ENCODE data around the gene WDR45B.
"Not testable (repeated sequence)": the region's sequence is repeated elsewhere in the genome, so short reads cannot be mapped to it uniquely, and the experiment has no call there.

Gene WDR45B

GRCh38 chr17:82598256-82599119 is 49.8 kb downstream of the WDR45B start:
- no peak for FAIRE-seq

DNA sequence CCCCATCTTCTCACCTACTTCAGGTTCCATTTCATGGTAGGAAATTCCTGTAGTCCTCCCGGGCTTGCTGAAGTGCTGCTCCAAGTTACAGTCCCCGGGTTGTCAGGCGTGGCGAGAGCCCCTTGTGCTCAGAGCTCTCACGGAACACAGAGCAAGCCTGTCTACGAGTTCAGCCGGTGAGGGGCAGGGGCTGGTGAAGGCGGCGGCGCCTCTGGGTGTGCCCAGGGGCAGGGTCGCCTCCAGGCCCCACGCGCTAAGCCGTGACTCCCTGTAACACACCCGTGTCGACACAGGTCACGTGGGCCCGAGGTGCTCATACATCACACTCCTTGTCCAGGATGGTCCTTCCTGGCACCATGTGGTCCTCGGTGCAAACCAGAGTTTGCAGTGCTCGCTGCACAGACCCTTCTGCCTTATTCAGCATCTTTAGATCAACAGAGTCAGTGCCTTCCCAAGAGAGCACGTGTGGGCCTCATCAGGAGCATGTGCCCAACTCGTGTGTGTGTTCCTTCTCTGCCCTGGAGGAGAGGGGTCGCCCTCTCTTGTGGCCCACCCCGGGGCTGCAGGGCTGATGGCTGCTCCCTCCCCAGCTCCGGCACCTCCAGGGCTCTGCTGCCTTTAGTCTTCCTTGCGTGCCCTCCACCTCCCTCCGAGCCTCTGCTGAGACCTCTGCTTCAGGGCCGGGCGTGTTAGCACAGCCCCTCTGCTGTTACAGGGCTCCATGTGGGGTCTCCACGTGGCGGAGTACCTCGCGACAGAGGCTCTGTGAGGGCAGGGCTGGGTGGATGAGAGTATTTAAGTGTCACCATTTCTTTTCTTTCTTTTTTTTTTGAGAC is 51.2 kb downstream of the WDR45B start:
- no peak for FAIRE-seq

DNA sequence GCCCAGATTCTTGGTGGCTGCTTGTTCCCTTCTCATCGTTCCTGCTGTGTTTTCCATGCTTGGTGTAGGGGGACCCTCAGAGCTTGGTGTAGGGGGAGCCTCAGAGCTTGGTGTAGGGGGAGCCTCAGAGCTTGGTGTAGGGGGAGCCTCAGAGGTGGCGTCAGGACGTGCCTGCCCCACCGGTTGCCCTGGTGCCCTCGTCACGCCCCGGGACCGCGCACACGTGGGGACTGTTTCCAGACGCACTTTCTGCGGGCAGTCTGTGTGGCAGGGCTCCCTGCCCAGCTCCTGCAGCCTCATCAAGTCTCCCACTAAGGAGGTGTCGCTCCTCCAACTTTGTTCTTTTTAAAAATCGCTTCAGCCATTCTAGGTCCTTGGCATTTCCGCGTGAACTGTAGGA is 51.9 kb downstream of the WDR45B start:
- FAIRE-seq: no peak

GRCh38 chr17:82595893-82596292 is 52.4 kb downstream of the WDR45B start:
- no peak for FAIRE-seq

GRCh38 chr17:82594571-82594970 is 53.7 kb downstream of the WDR45B start:
- no peak for FAIRE-seq

DNA sequence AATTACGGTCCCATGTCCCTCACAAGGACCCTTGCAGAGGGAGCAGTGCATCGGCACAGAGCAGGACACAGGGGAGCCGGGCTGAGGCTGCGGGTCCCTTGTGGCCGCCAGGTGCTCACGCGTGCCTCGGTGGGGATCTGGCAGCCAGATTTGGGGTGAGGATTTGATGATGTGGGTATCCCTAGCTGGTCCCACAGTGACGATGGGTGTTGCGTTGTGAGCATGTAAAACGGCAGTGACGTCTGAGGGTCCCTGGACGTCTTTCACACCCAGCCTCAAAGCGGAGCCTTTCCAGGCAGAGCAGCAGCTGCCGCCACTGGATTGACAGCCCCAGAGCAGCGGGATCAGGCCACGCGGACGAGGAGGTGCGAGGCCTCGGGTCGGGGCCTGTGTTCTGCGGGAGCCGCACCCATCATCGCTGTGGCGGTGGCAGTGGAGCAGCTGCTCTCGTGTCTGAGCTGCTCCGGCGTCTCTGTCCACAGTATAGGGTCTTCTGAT is 54.6 kb downstream of the WDR45B start:
- no peak for FAIRE-seq

DNA sequence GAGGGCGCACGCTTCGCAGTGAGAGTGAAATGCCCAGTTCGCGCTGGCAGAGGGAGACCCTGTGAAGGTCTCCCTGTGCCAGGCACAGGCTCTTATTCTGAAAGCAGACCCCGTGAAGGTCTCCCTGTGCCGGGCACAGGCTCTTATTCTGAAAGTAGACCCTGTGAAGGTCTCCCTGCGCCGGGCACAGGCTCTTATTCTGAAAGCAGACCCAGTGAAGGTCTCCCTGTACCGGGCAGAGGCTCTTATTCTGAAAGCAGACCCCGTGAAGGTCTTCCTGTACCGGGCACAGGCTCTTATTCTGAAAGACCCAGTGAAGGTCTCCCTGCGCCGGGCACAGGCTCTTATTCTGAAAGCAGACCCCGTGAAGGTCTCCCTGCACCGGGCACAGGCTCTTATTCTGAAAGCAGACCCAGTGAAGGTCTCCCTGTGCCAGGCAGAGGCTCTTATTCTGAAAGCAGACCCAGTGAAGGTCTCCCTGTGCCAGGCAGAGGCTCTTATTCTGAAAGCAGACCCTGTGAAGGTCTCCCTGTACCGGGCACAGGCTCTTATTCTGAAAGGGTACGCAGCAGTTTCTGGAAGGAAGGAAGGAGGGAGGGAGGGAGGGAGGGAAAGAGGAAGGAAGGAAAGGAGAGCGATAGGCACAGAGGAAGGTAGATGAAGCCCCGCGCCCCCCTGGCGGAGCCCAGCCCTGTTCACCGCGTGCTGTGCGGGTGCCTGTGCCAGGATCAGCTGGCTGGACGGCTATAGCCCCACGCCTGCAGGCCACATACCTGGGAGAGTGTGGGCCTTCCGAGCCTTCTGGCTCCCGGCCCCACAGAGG is 55.3 kb downstream of the WDR45B start:
- FAIRE-seq: no peak

DNA sequence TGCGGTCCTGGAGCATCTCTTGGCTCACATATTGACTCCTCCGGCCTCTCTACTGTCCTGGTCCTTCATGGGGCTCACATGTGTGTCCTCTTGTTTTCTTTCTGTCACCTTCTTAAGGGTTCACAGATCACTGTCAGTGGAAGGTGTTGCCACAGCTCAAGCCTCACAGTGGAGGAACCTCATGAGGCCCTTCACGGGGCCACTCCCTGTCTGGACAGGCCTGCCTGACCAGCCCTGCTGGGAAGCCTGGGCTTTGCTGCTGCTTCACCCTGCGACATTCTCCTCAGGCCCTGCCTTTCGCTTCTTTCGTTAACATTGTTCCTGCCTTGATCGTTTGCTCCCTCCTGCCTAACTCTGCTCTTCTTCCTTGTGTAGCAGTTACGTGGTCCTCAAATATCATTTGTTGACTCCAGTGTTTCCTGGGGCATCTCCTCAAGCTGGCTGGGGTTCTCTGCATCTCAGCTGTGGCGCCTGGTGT is 55.9 kb downstream of the WDR45B start:
- no peak for FAIRE-seq

DNA sequence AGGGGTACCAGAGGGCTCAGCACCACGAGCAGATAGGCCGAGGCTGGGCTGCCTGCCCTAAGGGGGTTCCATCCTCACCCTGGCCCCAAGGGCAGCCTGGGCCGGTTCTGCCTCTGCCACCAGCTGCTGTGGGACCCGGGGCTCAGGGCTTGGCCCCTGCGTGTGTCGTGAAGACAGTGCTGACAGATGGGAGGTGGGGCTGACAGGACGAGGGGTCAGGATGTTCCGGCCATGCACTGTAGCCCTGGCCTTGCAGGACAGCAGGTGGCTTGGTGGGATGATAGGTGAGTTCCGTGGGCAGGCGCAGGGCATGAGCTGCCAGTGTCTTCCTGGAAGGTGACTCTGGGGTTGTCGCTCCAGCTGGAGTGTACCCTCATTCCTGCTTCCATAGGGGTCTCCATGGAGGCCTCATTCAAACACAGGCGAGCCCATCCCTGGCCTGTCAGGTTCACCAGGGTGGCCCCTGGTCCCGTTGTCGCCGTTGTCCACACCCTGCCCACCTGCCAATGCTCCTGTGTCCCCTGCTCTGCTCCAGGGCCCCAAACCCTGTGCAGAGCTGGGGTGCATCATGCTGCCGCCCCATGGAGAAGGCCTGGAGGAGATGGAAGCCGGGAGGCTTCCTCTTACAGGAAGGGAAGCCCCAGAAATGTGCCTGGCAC is 57.2 kb downstream of the WDR45B start:
- FAIRE-seq: no peak

GRCh38 chr17:82590216-82590615 is 58.0 kb downstream of the WDR45B start:
- no peak for FAIRE-seq

DNA sequence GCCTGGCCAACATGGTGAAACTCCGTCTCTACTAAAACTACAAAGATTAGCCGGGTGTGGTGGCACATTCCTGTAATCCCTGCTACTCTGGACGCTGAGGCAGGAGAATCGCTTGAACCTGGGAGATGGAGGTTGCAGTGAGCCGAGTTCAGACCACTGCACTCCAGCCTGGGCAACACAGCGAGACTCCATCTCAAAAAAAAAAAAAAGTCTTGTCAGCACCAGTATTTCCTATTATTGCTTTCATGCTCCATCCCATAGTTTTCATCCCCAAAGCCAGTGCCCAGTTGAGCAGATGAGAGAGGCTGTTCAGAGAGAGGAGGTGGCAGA is 58.4 kb downstream of the WDR45B start:
- FAIRE-seq: no peak

- FAIRE-seq: no peak
Observed at GRCh38 chr17:82588266-82589175, 59.7 kb downstream of the WDR45B start.

DNA sequence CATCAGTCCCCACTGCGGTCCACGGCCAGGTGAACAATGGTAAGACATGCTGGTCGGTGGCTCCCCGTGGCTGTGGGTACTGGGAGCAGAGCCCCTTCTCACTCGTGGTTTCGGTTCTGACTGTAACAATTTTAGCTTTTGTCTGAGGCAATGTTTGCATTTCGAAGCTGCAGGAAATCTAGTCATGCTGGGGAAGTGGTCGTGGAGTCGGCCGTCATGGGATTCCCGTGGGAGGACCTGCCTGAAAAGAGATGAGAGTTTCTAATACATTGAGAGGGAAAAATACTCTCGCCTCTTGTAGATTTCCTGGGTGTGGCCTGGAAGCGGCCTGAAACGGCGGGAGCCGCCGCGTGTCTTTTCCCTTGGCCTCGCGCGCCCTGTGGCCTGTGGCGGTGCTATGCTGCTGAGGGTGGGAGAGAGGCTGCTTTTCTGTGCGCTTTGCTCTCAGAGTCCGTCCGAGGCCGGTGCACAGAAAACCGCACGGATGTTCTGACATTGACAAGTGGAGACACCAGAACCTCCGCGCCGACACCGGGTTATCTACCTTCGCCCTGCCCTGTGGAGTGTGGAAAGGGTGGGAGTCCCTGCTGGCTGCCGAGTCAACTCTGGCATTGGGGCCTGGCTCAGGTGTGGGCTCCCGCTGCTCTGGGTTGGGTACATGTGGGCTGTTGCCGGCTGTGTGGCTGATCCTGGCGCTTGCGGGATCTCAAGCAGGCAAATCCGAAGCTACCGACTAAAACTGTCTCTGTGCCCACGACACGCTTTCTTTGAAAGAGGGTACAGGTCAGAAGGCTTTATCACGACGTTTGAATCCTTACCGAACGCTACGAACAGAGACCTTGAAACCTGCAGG is 60.8 kb downstream of the WDR45B start:
- FAIRE-seq: no peak

- FAIRE-seq: no peak
Observed at GRCh38 chr17:82586576-82587233, 61.5 kb downstream of the WDR45B start.

DNA sequence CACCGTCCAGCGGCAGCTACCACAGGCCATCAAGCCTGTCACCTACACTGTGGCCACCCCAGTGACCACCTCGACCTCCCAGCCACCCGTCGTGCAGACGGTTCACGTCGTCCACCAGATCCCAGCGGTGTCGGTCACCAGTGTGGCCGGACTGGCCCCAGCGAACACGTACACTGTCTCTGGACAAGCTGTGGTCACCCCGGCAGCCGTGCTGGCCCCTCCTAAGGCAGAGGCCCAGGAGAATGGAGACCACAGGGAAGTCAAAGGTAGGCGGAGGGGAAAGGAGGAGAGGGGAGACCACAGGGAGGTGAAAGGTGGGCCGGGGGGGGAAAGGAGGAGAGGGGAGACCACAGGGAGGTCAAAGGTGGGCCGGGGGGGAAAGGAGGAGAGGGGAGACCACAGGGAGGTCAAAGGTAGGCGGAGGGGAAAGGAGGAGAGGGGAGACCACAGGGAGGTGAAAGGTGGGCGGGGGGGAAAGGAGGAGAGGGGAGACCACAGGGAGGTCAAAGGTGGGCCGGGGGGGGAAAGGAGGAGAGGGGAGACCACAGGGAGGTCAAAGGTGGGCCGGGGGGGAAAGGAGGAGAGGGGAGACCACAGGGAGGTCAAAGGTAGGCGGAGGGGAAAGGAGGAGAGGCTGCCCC is 62.2 kb downstream of the WDR45B start:
- not testable (repeated sequence) for FAIRE-seq

GRCh38 chr17:82583720-82584234 is 64.5 kb downstream of the WDR45B start:
- FAIRE-seq: no peak

DNA sequence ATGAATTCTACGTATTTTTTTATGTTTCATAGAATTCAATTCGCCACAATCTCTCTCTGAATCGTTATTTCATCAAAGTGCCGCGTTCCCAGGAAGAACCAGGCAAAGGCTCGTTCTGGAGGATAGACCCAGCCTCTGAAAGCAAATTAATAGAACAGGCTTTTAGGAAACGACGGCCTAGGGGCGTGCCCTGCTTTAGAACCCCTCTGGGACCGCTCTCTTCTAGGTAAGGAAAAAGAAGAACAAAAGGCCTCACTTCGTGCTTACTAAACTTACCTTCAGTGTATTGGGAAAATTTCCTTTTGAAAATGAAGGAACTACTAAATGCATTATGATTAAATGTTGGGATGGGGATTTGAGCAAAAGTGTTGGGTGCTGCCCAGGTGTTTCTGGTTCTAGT is 65.5 kb downstream of the WDR45B start:
- no peak for FAIRE-seq

GRCh38 chr17:82582213-82582612 is 66.0 kb downstream of the WDR45B start:
- no peak for FAIRE-seq

DNA sequence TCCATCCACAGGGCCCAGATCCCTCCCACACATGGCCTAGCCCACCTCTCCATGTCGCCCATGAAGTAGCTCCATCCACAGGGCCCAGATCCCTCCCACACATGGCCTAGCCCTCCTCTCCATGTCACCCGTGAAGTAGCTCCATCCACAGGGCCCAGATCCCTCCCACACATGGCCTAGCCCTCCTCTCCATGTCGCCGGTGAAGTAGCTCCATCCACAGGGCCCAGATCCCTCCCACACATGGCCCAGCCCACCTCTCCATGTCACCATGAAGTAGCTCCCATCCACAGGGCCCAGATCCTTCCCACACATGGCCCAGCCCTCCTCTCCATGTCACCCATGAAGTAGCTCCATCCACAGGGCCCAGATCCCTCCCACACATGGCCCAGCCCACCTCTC is 68.3 kb downstream of the WDR45B start:
- FAIRE-seq: not testable (repeated sequence)
